Left colon (tissue), 2 donors: ENCODE measurements around the gene RASGRF1. TPM values are rescaled to one million over a fixed set of nuclear protein-coding genes. Genes with fewer than 3 reads are reported as not detected.

Experiments used
- ATAC-seq: fragments of 200-7000 bp; cut with Tn5 transposase; one replicate; pipeline ENCODE4 v1.9.1; 2020; ENCODE audit warnings: mild to moderate bottlenecking, moderate library complexity
- DNase-seq, 2 donors: peaks; one replicate each; pipeline ENCODE4 v3.0.0-alpha.2; 2020
- intact Hi-C, 2 donors: fragments of 100-400 bp; cut with DNase I in 1 of 2; cut with micrococcal nuclease in 1 of 2; formaldehyde crosslinking; loops; one replicate each; pipeline versions ENCODE4 v1.11.2 to v1.14.0; 2022; cut with DNase I, micrococcal nuclease
- total RNA-seq, 2 donors: library from RNA; stranded (reverse); fragmentation: NEBNext Ultra II Directional; extraction: Animal tissue kit (Norgen Biotek cat#: 25700); gene quantifications; one replicate each; pipeline ENCODE4 v1.2.1, GENCODE V29; 2021
- donor health status: DM: no; HTN: no; CAD: no.
- donor health status: DM: yes; HTN: yes; CAD: no.

RASGRF1 gene
- total RNA-seq, 2 donors from 2014 or later, result 0.14 to 0.18 TPM

- ATAC-seq, result peak; percentile 58
- DNase-seq, result no peak
- intact Hi-C loops, result no loop called here
Measured at GRCh38 chr15:78950902-78951840, 139.4 kb downstream of the RASGRF1 start.

DNA sequence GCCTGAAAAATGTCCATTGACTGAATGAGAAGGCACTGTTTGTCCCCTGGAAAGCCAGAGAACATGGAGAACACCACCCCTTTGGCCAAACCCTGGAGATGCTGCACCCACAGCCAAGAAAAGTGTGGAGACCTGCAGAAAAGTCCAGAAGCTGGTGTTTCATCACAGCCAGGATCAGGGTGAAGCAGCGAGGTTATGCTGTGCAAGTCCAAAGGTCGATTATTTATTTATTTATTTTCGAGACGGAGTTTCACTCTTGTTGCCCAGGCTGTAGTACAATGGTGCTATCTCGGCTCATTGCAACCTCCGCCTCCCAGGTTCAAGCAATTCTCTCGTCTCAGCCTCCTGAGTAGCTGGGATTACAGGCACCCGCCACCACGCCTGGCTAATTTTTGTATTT lies 140.2 kb downstream of the RASGRF1 start:
- intact Hi-C loops, result no loop called here
- no peak for DNase-seq

DNA sequence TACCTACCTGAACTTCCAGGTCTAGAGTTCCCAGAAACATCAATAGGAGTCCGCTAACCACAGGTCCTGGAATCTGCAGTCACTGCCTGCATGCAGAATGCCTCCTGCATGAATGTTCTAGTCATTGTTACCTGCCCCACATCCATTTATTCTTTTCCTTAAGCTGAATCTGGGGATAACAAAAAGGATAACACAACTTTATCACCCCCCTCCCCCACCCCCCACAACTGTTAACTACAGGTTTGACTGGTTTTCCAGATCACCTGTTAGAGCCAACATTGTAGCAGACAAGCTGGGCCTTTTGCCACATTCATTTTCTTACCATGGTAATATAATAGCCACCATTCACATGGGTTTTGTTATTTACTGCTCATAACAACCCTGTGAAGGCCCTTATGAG lies 141.1 kb downstream of the RASGRF1 start:
- ATAC-seq, result no peak
- no peak for DNase-seq
- intact Hi-C loops, result no loop called here

More for the DNA sequence above, 140.2 kb downstream of the RASGRF1 start:
- peak; percentile 80 for ATAC-seq

DNA sequence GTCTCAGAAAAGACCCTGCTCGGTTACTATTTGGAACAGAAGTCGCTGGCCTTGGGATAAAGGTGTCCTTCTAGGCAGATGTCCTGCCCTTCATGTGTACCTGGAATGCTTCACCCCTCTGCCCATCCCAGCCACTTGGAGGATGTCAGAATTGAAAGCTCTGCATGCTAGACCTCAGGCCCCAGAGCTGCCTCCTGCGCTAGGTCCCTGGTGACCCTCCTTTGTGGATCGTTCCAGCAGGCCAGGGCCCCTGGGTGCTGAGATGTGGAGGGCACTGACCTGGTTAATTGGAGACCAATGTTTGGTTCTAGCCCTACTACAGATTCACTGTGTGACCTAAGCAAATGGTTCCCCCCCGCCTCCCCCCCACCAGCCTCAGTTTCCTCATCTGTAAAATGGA lies 143.1 kb downstream of the RASGRF1 start:
- intact Hi-C loops, result no loop called here
- DNase-seq (no peak), ATAC-seq (no peak)

DNA sequence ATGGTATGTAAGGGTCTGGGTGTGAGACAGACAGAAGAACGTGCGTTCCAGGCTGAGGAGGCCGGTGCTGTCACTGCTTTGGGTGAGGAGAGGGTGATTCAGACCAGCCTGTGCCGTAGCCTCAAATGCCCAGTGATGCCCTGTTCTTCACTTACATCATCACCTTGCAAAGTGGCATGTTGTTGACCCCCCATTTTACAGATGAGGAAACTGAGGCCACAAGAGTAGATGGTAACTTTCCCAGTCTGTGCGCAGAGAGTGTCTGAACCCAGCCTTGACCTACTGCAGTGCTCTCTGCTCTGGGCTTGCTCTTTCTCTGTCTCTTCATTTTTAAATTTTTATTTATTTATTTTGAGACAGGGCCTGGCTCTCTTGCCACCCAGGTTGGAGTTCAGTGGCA lies 144.1 kb downstream of the RASGRF1 start:
- intact Hi-C loops, result no loop called here
- DNase-seq (no peak), ATAC-seq (no peak)

DNA sequence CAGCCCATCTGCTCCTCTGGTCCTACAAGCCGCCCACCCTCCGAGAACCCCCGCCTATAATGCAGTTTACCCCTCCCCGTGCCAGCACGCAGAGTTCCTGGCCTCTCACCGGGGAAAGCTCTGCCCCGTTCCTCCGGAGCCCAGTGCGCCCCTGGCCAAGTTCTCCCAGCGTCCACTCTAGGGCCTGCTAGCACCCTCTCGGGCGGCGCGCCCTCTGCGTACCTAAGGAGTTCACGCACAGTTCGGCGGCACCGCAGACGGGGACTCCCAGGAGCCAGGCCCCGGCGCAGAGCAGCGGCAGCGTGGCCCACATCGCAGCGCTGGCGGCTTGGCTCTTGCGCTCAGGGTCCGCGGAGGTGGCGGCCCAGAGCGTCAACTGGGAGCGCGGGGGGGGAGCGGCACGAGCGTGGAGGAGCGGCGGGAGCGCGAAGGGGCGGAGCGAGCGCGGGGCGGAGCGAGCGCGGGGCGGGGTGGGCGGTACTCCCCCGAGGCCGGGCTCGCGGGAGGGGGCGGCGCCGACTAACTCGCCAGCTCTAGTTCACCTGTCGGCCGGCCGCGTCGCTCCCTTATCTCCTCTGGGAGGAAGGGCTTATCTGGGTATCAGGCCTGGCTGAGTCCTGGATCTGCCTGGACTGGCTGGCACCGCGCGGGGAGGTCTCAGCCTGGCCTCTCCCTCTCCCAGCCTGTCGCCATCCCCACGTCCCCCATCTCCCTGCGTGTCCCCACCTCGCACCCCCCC lies 145.7 kb downstream of the RASGRF1 start, which contains the start of gene CTSH:
Gene CTSH, minus strand, starts transcription at position 378 of the 739 bp plus-strand sequence. Its CDS starts 65 bp downstream, at position 313.
- peak; percentile 86 to 94 for DNase-seq
- intact Hi-C loops, result no loop called here
- peak; percentile 96 for ATAC-seq

GRCh38 chr15:78944202-78944625 lies 146.4 kb downstream of the RASGRF1 start:
- intact Hi-C loops, result no loop called here
- ATAC-seq (peak; percentile 58), DNase-seq (no peak)

GRCh38 chr15:78943692-78944091 lies 146.9 kb downstream of the RASGRF1 start:
- intact Hi-C loops, result no loop called here
- ATAC-seq (no peak), DNase-seq (no peak)

DNA sequence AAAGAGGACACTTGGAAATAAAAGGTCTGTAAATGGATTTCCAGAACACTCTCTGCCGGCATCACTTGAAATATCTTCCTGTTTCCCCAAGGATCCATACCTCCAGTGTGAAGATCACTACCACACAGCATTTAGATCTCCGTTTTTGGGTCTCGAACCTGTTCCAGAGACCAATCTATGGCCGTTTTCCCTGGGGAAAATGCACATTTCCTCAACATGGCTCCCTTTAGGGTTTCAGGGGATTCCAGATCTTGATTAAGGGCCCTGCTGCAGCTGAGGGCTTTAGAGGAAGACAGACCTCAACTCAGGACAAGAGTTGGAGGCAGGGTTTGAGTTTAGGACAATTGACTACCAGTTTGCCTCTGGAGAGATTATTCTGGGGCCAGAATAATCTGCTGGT lies 147.8 kb downstream of the RASGRF1 start:
- no peak for DNase-seq
- no peak for ATAC-seq
- intact Hi-C loops, result no loop called here

- intact Hi-C loops, result no loop called here
- no peak for DNase-seq
- ATAC-seq, result no peak
Measured at GRCh38 chr15:78938658-78939488, 151.7 kb downstream of the RASGRF1 start.

GRCh38 chr15:78937132-78937739 lies 153.3 kb downstream of the RASGRF1 start:
- intact Hi-C loops, result no loop called here
- ATAC-seq, result no peak
- no peak for DNase-seq

GRCh38 chr15:78934655-78935023 lies 155.9 kb downstream of the RASGRF1 start:
- intact Hi-C loops, result no loop called here
- DNase-seq (no peak), ATAC-seq (no peak)

DNA sequence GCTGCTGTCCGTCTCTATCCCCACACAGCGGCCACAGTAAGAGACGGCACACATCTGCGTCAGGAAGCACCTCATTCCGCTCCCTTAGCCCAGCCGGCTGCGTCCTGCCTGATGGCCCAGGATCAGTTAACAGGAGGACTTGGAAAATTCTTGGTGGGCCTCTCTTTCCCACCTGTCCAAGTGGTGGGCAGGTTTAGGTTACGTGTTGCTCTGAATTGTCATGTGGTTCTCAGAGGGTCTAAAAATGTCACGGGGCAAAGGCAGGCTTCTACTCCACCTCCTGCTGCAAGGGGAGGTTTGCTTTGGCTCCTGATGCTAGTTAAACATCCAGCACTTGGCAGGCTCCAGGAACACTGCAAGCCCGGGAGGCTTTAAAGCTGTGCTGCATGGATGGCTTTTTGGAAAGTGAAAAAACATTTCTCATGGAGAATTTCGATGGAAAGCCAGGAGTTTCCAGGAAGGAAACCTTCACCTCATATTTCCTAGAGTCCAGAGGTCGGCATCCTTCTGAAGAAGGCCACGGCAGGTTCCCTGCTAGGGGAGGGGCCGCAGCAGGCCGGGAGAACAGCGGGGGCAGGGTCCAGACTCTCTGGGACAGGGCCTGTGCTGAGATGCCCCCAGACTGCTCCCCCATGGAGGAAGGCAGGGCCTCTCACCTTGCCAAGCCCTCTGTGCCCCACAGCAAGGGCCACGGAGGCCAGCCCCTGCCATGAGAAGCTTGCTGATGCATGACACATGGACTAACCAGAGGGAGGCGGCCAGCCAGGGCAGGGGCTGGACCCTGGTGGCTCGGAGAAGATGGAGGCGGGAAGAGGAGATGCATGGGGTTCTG lies 156.5 kb downstream of the RASGRF1 start:
- ATAC-seq (no peak), DNase-seq (no peak)
- intact Hi-C loops, result no loop called here

- intact Hi-C loops, result no loop called here
- ATAC-seq (no peak), DNase-seq (no peak)
Measured at GRCh38 chr15:78933187-78933822, 157.3 kb downstream of the RASGRF1 start.

GRCh38 chr15:78932258-78932808 lies 158.2 kb downstream of the RASGRF1 start:
- ATAC-seq (no peak), DNase-seq (no peak)
- intact Hi-C loops, result no loop called here

DNA sequence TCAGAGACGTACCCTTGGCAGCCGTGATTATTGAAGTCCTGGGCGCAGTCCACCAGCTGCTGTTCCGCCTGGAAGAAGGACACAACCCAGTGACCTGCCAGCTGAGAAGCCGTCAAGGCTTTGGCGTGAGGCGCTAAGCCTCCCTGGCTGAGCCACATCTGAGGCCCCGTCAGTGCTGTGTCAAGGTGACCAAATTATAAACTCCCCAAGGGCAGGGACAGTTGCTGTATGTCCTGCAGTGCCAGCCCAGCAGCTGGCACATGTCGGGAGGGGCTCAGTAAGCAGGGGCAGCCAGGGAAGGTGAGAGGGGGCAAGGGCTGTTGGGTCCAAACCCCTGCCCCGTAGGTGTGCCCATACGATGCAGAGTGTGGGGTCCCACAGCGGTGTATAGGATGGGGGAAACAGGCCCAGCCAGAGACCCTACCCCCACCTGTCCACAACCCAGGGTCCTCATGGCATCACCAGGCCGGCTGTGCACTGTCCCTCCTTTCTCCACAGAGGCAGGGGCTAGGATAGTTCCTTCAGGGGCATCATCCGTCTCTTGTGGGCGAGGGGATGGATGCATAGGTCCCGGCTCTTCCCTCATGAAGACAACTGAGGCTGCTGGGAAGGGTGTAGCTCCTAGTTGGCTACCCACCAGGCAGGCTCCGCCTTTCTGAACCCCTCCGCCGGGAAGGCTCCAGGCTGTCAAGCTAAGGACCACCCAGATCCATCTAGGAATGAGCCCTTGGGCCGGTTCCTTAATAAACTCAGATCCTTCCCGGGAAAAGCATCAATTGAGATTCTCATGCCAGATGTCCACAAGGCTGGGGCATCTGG lies 158.9 kb downstream of the RASGRF1 start:
- ATAC-seq, result no peak
- no peak for DNase-seq
- intact Hi-C loops, result no loop called here
